Measurements from ENCODE around the gene OR51E2.

GRCh38 chr11:4642043-4642442, 55.6 kb downstream of the OR51E2 start:
- no peak for TF ChIP-seq CTCF (conservative IDR thresholded peaks at IDR 0.05; ENCODE audit: low read length)
- no peak for TF ChIP-seq EZH2phosphoT487 (IDR thresholded peaks at IDR 0.05; ENCODE audit: borderline replicate concordance)

All from Loucy (cell line).